OCI-LY3 (cell line): ENCODE results near the gene TBX1.

Experiments used
- EZH2phosphoT487 ChIP-seq: fragments of 200-600 bp; shearing (Covaris generic); IDR thresholded peaks from 2 replicates; pipeline ENCODE4 v1.6.1; 2018; ENCODE audit warnings: antibody characterized with exemption, mixed run types, low read depth
- TF ChIP-seq, protein P1 (sequence below): fragments of 200-600, 300-600 bp; sonication (generic); IDR thresholded peaks from 2 replicates; pipeline ENCODE4 v1.5.1; 2014; ENCODE audit warnings: antibody characterized with exemption, low read length, low read depth

DNA sequence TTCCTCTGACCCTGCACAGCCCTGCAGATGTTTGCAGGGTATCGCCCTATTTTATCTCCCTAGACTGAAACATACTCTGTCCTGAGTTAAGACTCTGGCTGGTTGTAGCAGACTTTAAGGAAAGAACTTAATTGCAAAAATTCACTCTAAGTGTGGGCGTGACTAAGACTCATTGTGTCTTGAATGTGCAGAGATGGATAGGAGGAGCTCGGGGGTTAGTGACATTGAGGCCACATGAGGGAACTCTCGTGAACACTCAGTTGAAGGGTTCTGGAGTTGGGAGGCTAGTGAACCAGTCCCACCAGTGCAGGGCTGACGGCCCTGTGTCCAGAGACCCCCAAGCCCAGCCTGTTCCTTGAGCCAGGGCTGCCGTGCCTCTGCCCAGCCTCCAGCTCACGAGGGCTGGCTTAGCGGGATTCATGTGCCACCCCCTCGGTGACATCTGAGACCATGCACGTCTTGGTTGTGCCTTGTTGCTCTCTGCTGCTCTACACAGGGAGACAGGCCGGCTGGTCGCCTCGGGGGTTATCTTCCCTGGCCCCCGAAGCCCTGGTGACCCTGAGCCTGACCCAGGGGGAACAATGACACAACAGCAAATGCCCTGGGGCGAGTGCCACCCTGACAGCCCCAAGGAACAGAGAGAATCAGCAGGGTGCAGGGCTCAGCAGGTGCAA, 11.4 kb upstream of the TBX1 start:
- TF ChIP-seq, protein P1, sequence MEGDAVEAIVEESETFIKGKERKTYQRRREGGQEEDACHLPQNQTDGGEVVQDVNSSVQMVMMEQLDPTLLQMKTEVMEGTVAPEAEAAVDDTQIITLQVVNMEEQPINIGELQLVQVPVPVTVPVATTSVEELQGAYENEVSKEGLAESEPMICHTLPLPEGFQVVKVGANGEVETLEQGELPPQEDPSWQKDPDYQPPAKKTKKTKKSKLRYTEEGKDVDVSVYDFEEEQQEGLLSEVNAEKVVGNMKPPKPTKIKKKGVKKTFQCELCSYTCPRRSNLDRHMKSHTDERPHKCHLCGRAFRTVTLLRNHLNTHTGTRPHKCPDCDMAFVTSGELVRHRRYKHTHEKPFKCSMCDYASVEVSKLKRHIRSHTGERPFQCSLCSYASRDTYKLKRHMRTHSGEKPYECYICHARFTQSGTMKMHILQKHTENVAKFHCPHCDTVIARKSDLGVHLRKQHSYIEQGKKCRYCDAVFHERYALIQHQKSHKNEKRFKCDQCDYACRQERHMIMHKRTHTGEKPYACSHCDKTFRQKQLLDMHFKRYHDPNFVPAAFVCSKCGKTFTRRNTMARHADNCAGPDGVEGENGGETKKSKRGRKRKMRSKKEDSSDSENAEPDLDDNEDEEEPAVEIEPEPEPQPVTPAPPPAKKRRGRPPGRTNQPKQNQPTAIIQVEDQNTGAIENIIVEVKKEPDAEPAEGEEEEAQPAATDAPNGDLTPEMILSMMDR = no peak
- no peak for TF ChIP-seq EZH2phosphoT487
